ENCODE results near the gene TBL1X. TPM values are rescaled to one million over a fixed set of nuclear protein-coding genes. Genes with fewer than 3 reads are reported as not detected.

TBL1X gene
- polyA plus RNA-seq, 3 donors = 12.5 to 19.5 (median 13.8) TPM

DNA sequence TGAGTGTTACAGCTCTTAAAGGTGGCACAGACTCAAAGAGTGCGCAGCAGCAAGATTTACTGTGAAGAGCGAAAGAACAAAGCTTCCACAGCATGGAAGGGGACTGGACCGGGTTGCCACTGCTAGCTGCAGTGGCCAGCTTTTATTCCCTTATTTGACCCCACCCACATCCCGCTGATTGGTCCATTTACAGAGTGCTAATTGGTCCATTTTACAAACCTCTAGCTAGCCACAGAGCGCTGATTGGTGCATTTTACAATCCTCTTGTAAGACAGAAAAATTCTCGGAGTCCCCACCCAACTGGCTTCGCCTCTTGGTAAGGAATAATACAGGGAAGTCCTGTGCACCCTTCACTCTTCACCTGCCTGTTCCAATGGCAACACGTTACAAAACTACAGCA, 319.5 kb downstream of the TBL1X start:
- Mint-ChIP-seq H3K4me3 (peak overlapping the region in 1 of 2 donors; percentile 26), H3K27me3 (ENCODE audit: low read depth in 3 of 3) (peaks cover 51 to 84% (median 72%) of the 10 kb centered on the region in 3 donors), H3K4me1 (no peaks in the 10 kb centered on the region), H3K36me3 (no peaks in the 10 kb centered on the region), H3K27ac (no peak overlapping the region), H3K9me3 (peaks cover 0 to 13% (median 11%) of the 10 kb centered on the region in 7 donors)
- Histone ChIP-seq H3K36me3 (replicated peaks in 1 of 2; ENCODE audit: control insufficient read depth in 1 of 2, insufficient read depth in 2 of 2, low read length in 2 of 2) (no peaks in the 10 kb centered on the region), H4K20me1 (ENCODE audit: insufficient read depth, low read length) (no peaks in the 10 kb centered on the region), H3K4me2 (replicated peaks; ENCODE audit: extremely low read depth, low read length, poor library complexity, severe bottlenecking) (no peak overlapping the region), H2AFZ (ENCODE audit: insufficient read depth, low read depth, low read length, poor library complexity, severe bottlenecking) (no peak overlapping the region), H3K9me3 (replicated peaks in 1 of 2; ENCODE audit: control insufficient read depth in 1 of 2, insufficient read depth in 1 of 2, low read length in 2 of 2) (peaks cover 0 to 15% of the 10 kb centered on the region in 2 donors), H3K79me2 (ENCODE audit: insufficient read depth, low read length) (no peaks in the 10 kb centered on the region), H3K9ac (ENCODE audit: insufficient read depth, low read length, poor library complexity, severe bottlenecking) (no peak overlapping the region), H3K4me3 (replicated peaks in 1 of 3; ENCODE audit: low read depth in 2 of 3, low read length in 3 of 3) (no peak overlapping the region), H3K4me1 (ENCODE audit: control insufficient read depth in 1 of 2, insufficient read depth in 2 of 2, low read length in 2 of 2) (no peaks in the 10 kb centered on the region), H3K27me3 (ENCODE audit: control insufficient read depth in 2 of 2, insufficient read depth in 2 of 2, low read length in 2 of 2) (peaks cover 39 to 53% of the 10 kb centered on the region in 2 donors), H3K27ac (ENCODE audit: low read depth in 1 of 2, low read length in 2 of 2) (no peak overlapping the region)
- WGBS (ENCODE audit: insufficient coverage) = 100% methylated on average over 1 of the region's 8 CpGs
- intact Hi-C loops (cut with micrococcal nuclease) = no loop called here
- TF ChIP-seq, protein P1, sequence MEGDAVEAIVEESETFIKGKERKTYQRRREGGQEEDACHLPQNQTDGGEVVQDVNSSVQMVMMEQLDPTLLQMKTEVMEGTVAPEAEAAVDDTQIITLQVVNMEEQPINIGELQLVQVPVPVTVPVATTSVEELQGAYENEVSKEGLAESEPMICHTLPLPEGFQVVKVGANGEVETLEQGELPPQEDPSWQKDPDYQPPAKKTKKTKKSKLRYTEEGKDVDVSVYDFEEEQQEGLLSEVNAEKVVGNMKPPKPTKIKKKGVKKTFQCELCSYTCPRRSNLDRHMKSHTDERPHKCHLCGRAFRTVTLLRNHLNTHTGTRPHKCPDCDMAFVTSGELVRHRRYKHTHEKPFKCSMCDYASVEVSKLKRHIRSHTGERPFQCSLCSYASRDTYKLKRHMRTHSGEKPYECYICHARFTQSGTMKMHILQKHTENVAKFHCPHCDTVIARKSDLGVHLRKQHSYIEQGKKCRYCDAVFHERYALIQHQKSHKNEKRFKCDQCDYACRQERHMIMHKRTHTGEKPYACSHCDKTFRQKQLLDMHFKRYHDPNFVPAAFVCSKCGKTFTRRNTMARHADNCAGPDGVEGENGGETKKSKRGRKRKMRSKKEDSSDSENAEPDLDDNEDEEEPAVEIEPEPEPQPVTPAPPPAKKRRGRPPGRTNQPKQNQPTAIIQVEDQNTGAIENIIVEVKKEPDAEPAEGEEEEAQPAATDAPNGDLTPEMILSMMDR (IDR thresholded peaks at IDR 0.05) = no peak
- no peak for DNase-seq

DNA sequence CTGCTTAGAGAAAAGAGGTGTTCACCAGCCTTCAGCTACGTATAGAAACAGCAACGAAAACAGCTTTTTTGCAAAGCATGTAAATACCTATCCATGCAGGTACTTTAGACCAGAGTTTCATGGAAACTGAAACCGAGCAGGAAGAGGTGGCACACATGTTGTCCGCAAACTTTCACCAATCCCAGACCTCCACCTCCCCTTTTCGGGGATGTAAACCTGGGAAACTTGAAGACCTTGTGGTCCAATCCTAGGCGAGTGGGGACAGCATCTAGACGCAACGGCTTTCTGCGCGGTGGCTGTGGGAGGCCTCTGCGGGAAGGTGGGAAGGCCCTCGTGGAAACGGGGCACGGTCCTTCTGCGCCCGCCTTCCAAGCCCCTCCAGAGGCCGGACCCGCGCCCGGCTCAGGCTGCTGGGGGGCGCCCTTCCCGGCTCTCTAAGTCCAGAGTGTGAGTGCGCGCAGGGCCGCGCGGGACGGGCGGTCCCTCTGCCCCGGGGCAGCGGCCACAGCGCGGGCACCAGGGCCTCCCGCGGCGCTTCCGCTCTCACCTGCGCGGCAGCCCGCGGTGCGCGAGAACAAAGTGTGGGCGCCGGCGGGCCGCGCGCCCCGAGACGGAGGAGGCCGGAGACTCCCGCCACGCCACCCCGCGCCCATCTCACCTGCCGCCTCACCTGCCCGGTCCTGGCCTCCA, 320.5 kb downstream of the TBL1X start:
- Mint-ChIP-seq H3K27ac (no peak overlapping the region), H3K4me3 (peak overlapping the region in 1 of 2 donors; percentile 42), H3K27me3 (ENCODE audit: low read depth in 3 of 3) (peaks cover 47 to 83% (median 72%) of the 10 kb centered on the region in 3 donors), H3K36me3 (no peaks in the 10 kb centered on the region), H3K4me1 (no peaks in the 10 kb centered on the region), H3K9me3 (peaks cover 0 to 14% (median 11%) of the 10 kb centered on the region in 7 donors)
- DNase-seq = no peak
- Histone ChIP-seq H3K27me3 (ENCODE audit: control insufficient read depth in 2 of 2, insufficient read depth in 2 of 2, low read length in 2 of 2) (peaks cover 39 to 54% of the 10 kb centered on the region in 2 donors), H3K79me2 (ENCODE audit: insufficient read depth, low read length) (no peaks in the 10 kb centered on the region), H3K4me2 (replicated peaks; ENCODE audit: extremely low read depth, low read length, poor library complexity, severe bottlenecking) (no peak overlapping the region), H4K20me1 (ENCODE audit: insufficient read depth, low read length) (no peaks in the 10 kb centered on the region), H3K27ac (ENCODE audit: low read depth in 1 of 2, low read length in 2 of 2) (no peak overlapping the region), H3K36me3 (replicated peaks in 1 of 2; ENCODE audit: control insufficient read depth in 1 of 2, insufficient read depth in 2 of 2, low read length in 2 of 2) (no peaks in the 10 kb centered on the region), H3K9me3 (replicated peaks in 1 of 2; ENCODE audit: control insufficient read depth in 1 of 2, insufficient read depth in 1 of 2, low read length in 2 of 2) (peaks cover 0 to 15% of the 10 kb centered on the region in 2 donors), H3K9ac (ENCODE audit: insufficient read depth, low read length, poor library complexity, severe bottlenecking) (no peak overlapping the region), H2AFZ (ENCODE audit: insufficient read depth, low read depth, low read length, poor library complexity, severe bottlenecking) (no peak overlapping the region), H3K4me1 (ENCODE audit: control insufficient read depth in 1 of 2, insufficient read depth in 2 of 2, low read length in 2 of 2) (no peaks in the 10 kb centered on the region), H3K4me3 (replicated peaks in 1 of 3; ENCODE audit: low read depth in 2 of 3, low read length in 3 of 3) (no peak overlapping the region)
- TF ChIP-seq, protein P1 (IDR thresholded peaks at IDR 0.05) = no peak
- 2% methylated on average over 44 of the region's 58 CpGs for WGBS (ENCODE audit: insufficient coverage)
- intact Hi-C loops (cut with micrococcal nuclease) = no loop called here
